A549 (cell line): Measurements from ENCODE around the gene GLIPR1L2. TPM values are rescaled to one million over a fixed set of nuclear protein-coding genes. Genes with fewer than 3 reads are reported as not detected.

Experiments used
- ATAC-seq, 2 experiments: fragments of 200-7000 bp in 1 of 2; fragments of >200 bp in 1 of 2; cut with Nextera tagmentation in 1 of 2; cut with Tn5 transposase in 1 of 2; 3 replicates each; pipeline versions ENCODE4 v1.8.0 to v1.9.1; 2018 to 2020; ENCODE audit warnings: mild to moderate bottlenecking in 1 of 2, moderate library complexity in 1 of 2
- CTCF ChIA-PET: fragments of 300-600 bp; sonication (Branson Sonifier 250); formaldehyde crosslinking; extraction: SDS; loops from one replicate; lab custom pipeline; 2021; ENCODE audit warnings: antibody characterized with exemption, inconsistent platforms; lab: Yijun Ruan, JAX
- POLR2A ChIA-PET: fragments of 350-600 bp; formaldehyde crosslinking; extraction: SDS; loops from one replicate; lab custom pipeline; 2021; ENCODE audit warnings: antibody characterized with exemption, inconsistent platforms; lab: Yijun Ruan, JAX
- DNase-seq, 2 experiments: peaks; one replicate each; pipeline versions ENCODE4 v3.0.0 to v3.0.0-alpha.2; 2011 to 2016; ENCODE audit warnings: low read depth in 1 of 2, low spot score in 1 of 2
- FAIRE-seq: peaks from 2 replicates; lab custom pipeline; 2011; peaks lifted over from hg19 to GRCh38; lab: Jason Lieb, UNC
- H3K27ac ChIP-seq, 2 experiments: fragments of >200 bp; sonication (Bioruptor Twin); formaldehyde crosslinking; 3 replicates each; pipeline ENCODE4 v1.5.1; 2016 to 2017
- H3K4me1 ChIP-seq: fragments of >200 bp; sonication (Bioruptor Twin); formaldehyde crosslinking; 3 replicates; pipeline ENCODE4 v1.6.1; 2016
- H3K4me2 ChIP-seq: fragments of >200 bp; sonication (Bioruptor Twin); formaldehyde crosslinking; 3 replicates; pipeline ENCODE4 v1.6.1; 2016
- H3K4me3 ChIP-seq: fragments of >200 bp; sonication (Bioruptor Twin); formaldehyde crosslinking; 3 replicates; pipeline ENCODE4 v1.5.1; 2016
- H3K9me3 ChIP-seq: fragments of >200 bp; sonication (Bioruptor Twin); formaldehyde crosslinking; 3 replicates; pipeline ENCODE4 v1.6.1; 2016
- CBX2 ChIP-seq: fragments of 200-600 bp; sonication (generic); IDR thresholded peaks from 2 replicates; pipeline ENCODE4 v1.6.1; 2016; ENCODE audit warnings: low read depth, mild to moderate bottlenecking, borderline replicate concordance
- CHD2 ChIP-seq: fragments of 150-350 bp; IDR thresholded peaks from 2 replicates; pipeline ENCODE4 v1.6.1; 2014; ENCODE audit warnings: low read length; ENCODE audit not compliant: partially characterized antibody
- CHD4 ChIP-seq: fragments of 200-600 bp; sonication (generic); IDR thresholded peaks from 2 replicates; pipeline ENCODE4 v1.6.1; 2016; ENCODE audit warnings: antibody characterized with exemption, mild to moderate bottlenecking, borderline replicate concordance
- EHMT2 ChIP-seq: fragments of 200-600 bp; sonication (generic); IDR thresholded peaks from 2 replicates; pipeline ENCODE4 v1.6.1; 2016; ENCODE audit warnings: antibody characterized with exemption, low read depth, mild to moderate bottlenecking, moderate library complexity
- EP300 ChIP-seq, 2 experiments: fragments of >200 bp; sonication (Bioruptor Twin); formaldehyde crosslinking; IDR thresholded peaks; 2 replicates in 1 of 2; 3 replicates in 1 of 2; pipeline ENCODE4 v1.6.1; 2016 to 2017
- FOSL2 ChIP-seq, 2 experiments: fragments of 450-650 bp in 1 of 2; fragments of >200 bp in 1 of 2; sonication (Bioruptor Twin) in 1 of 2; formaldehyde crosslinking; IDR thresholded peaks; 2 replicates each; pipeline versions ENCODE4 v1.5.0 to v1.6.1; 2016 to 2020; ENCODE audit warnings: mild to moderate bottlenecking in 1 of 2, moderate library complexity in 1 of 2
- FOXS1 ChIP-seq: fragments of 250-450 bp; sonication (Bioruptor Pico); IDR thresholded peaks from 2 replicates; pipeline ENCODE4 v1.5.0; 2020; ENCODE audit warnings: mild to moderate bottlenecking, moderate library complexity
- GATA3 ChIP-seq: IDR thresholded peaks from 2 replicates; pipeline ENCODE4 v1.6.1; 2012; ENCODE audit warnings: borderline replicate concordance
- HOXA7 ChIP-seq: fragments of 250-450 bp; sonication (Bioruptor Pico); IDR thresholded peaks from 2 replicates; pipeline ENCODE4 v1.5.0; 2020; ENCODE audit warnings: mild to moderate bottlenecking, moderate library complexity
- HOXB5 ChIP-seq: fragments of 250-450 bp; sonication (Bioruptor Pico); IDR thresholded peaks from 2 replicates; pipeline ENCODE4 v1.5.0; 2020; ENCODE audit warnings: mild to moderate bottlenecking, moderate library complexity
- KDM5A ChIP-seq: fragments of 200-600 bp; sonication (generic); IDR thresholded peaks from 2 replicates; pipeline ENCODE4 v1.6.1; 2016; ENCODE audit warnings: antibody characterized with exemption, mild to moderate bottlenecking
- POLR2A ChIP-seq: IDR thresholded peaks from 2 replicates; pipeline ENCODE4 v1.6.1; 2012; ENCODE audit warnings: mild to moderate bottlenecking, low read length
- POLR2AphosphoS2 ChIP-seq: conservative IDR thresholded peaks from 2 replicates; pipeline ENCODE4 v1.6.1; 2012; ENCODE audit warnings: low read length, improper control_type of control experiment, inconsistent platforms
- SREBF2 ChIP-seq: fragments of 450-650 bp; IDR thresholded peaks from 2 replicates; pipeline ENCODE4 v1.6.1; 2014; ENCODE audit warnings: mild to moderate bottlenecking, moderate library complexity
- ZC3H11A ChIP-seq: fragments of 450-650 bp; IDR thresholded peaks from 2 replicates; pipeline ENCODE4 v1.6.1; 2014; ENCODE audit warnings: antibody characterized with exemption, mild to moderate bottlenecking
- WGBS: methylation state at CpG from one replicate; pipeline ENCODE4 v1.1.6; 2017; ENCODE audit errors: missing lambda C conversion rate; 5-methylcytosine and 5-hydroxymethylcytosine counted together
- polyA plus RNA-seq, 4 experiments: library from polyadenylated mRNA; depleted of rRNA in 3 of 4; stranded (reverse); fragments of >200 nt; fragmentation: RNase III in 1 of 4; extraction: RNeasy Plus Mini Kit Qiagen cat#74134 plus additional on column Dnase treatment in 1 of 4; gene quantifications; 2 replicates in 3 of 4; 3 replicates in 1 of 4; pipeline ENCODE4 v1.2.3, GENCODE V29; 2011 to 2017
- TF ChIP-seq, protein P1 (sequence below): fragments of 250-450 bp; sonication (Bioruptor Pico); IDR thresholded peaks from 2 replicates; pipeline ENCODE4 v1.5.0; 2020; ENCODE audit warnings: low read depth, mild to moderate bottlenecking, moderate library complexity
- TF ChIP-seq, protein P2 (sequence below): IDR thresholded peaks from 2 replicates; pipeline ENCODE4 v1.6.1; 2012
- TF ChIP-seq, protein P3 (sequence below): IDR thresholded peaks from 2 replicates; pipeline ENCODE4 v1.6.1; 2012; ENCODE audit warnings: low read depth, borderline replicate concordance
- TF ChIP-seq, protein P4 (sequence below): fragments of 150-350 bp; IDR thresholded peaks from 2 replicates; pipeline ENCODE4 v1.6.1; 2014; ENCODE audit warnings: low read depth, mild to moderate bottlenecking, low read length
- TF ChIP-seq, protein P5 (sequence below): IDR thresholded peaks from 2 replicates; pipeline ENCODE4 v1.6.1; 2012

The GLIPR1L2 gene
- polyA plus RNA-seq, 2 of the 4 experiments (the other 2 are of a cell fraction) = 0.40 to 0.90 TPM

DNA sequence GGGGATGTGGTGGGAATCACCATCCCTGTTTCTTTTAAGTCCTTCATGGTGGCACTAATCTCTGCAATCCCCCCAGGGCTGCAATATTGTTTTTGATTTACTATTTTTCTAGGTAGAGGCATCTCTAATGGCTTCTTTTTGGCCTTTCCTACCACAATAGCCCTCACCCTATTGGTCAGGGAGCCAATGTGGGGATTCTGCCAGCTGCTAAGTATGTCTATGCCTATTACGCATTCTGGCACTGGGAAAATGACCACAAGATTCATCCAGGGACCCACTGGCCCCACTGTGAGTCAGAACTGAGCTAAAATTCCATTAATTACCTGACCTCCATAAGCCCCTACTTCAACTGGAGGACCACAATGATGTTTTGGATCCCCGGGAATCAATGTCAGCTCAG is 15.9 kb upstream of the GLIPR1L2 start:
- DNase-seq = no peak
- no peak for TF ChIP-seq GATA3
- TF ChIP-seq, protein P1, sequence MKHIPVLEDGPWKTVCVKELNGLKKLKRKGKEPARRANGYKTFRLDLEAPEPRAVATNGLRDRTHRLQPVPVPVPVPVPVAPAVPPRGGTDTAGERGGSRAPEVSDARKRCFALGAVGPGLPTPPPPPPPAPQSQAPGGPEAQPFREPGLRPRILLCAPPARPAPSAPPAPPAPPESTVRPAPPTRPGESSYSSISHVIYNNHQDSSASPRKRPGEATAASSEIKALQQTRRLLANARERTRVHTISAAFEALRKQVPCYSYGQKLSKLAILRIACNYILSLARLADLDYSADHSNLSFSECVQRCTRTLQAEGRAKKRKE (CRISPR knock-in tag) = no peak
- TF ChIP-seq CBX2 = no peak
- TF ChIP-seq, protein P2, sequence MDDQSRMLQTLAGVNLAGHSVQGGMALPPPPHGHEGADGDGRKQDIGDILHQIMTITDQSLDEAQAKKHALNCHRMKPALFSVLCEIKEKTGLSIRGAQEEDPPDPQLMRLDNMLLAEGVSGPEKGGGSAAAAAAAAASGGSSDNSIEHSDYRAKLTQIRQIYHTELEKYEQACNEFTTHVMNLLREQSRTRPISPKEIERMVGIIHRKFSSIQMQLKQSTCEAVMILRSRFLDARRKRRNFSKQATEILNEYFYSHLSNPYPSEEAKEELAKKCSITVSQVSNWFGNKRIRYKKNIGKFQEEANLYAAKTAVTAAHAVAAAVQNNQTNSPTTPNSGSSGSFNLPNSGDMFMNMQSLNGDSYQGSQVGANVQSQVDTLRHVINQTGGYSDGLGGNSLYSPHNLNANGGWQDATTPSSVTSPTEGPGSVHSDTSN = no peak
- no peak for TF ChIP-seq CHD2
- TF ChIP-seq, protein P3, sequence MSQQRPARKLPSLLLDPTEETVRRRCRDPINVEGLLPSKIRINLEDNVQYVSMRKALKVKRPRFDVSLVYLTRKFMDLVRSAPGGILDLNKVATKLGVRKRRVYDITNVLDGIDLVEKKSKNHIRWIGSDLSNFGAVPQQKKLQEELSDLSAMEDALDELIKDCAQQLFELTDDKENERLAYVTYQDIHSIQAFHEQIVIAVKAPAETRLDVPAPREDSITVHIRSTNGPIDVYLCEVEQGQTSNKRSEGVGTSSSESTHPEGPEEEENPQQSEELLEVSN = no peak
- TF ChIP-seq KDM5A = no peak
- H3K4me3 ChIP-seq = no peak overlapping the region
- ATAC-seq = no peak
- FAIRE-seq = no peak
- WGBS = 84% methylated on average over 2 of the region's 2 CpGs
- no peak overlapping the region for H3K27ac ChIP-seq
- CTCF ChIA-PET = no interaction called here
- no peaks in the 10 kb centered on the region for H3K9me3 ChIP-seq
- POLR2A ChIA-PET = no interaction called here
- H3K4me1 ChIP-seq = peaks cover 5% of the 10 kb centered on the region; the same call in 1 of the 3 replicates
- H3K4me2 ChIP-seq = no peak overlapping the region

DNA sequence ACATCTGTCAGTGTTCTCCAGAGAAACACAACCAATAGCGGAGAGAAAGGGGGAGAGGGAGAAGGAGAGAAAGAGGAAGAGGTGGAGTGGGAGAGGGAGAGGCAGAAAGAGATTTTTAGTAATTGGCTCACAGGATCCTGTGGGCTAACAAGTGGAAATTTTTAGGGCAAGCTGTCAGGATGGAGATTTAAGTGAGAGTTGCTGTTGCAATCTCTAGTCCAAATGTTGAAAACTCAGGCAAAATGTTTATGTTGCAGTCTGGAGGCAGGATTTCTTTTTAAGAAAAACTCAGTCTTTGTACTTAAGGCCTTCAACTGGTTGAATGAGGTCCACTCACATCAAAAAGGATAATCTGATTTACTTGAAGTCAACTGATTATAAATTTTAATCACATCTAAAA is 12.5 kb upstream of the GLIPR1L2 start:
- no peak for ATAC-seq
- CTCF ChIA-PET = interaction anchor here (1.3 kb wide), 1 partner anchor 13 kb away, joined by 5 read pairs; the partner anchor contains the start of gene GLIPR1L2
- no peak for FAIRE-seq

DNA sequence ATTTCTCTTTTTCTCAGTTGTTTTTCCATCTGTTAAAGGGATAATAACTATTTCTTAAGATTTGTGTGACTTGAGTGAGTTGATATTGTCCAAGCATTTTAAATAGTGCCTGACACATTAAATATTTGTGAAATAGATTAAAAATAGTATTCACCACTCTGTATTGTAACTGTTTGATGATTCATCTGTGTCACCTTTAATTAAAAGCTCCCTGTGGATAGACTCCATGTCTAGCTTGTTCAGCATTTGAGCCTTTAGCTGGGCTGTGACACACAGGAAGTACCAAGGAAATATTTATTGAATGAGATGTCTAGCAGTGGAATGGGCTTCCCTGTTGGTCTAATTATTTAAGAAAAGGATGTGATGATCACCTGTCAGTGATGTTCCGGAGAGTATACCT is 1.8 kb upstream of the GLIPR1L2 start:
- FAIRE-seq (no peak), ATAC-seq (no peak), DNase-seq (peak in 1 of 2 experiments; percentile 16)
- no peak for TF ChIP-seq POLR2AphosphoS2
- no peak for TF ChIP-seq FOSL2 (IDR thresholded peaks at IDR 0.05)
- TF ChIP-seq FOSL2 (CRISPR knock-in tag; IDR thresholded peaks at IDR 0.05) = peak; percentile 13; the same call in 1 of the 2 replicates
- POLR2A ChIA-PET = no interaction called here
- Histone ChIP-seq H3K9me3 (no peaks in the 10 kb centered on the region), H3K4me1 (peaks cover 25% of the 10 kb centered on the region; the same call in 2 of the 3 replicates), H3K4me2 (peak overlapping the region; percentile 90), H3K27ac (no peak overlapping the region; a peak in 1 of 6 replicates), H3K4me3 (no peak overlapping the region)
- CTCF ChIA-PET = interaction anchor here (0.6 to 3.5 kb wide), 3 partner anchors 55 to 1374 kb away, joined by 4 to 46 read pairs (median 5); partner anchors contain the start of gene GLIPR1L1
- 80% methylated on average over 1 of the region's 1 CpG for WGBS

More for the DNA sequence above, 12.5 kb upstream of the GLIPR1L2 start:
- WGBS = 97% methylated on average over 1 of the region's 1 CpG
- DNase-seq = no peak
- TF ChIP-seq POLR2A = no peak
- TF ChIP-seq, protein P4, sequence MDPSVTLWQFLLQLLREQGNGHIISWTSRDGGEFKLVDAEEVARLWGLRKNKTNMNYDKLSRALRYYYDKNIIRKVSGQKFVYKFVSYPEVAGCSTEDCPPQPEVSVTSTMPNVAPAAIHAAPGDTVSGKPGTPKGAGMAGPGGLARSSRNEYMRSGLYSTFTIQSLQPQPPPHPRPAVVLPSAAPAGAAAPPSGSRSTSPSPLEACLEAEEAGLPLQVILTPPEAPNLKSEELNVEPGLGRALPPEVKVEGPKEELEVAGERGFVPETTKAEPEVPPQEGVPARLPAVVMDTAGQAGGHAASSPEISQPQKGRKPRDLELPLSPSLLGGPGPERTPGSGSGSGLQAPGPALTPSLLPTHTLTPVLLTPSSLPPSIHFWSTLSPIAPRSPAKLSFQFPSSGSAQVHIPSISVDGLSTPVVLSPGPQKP = no peak
- no peak for TF ChIP-seq SREBF2
- TF ChIP-seq, protein P5, sequence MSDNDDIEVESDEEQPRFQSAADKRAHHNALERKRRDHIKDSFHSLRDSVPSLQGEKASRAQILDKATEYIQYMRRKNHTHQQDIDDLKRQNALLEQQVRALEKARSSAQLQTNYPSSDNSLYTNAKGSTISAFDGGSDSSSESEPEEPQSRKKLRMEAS = no peak
- TF ChIP-seq FOXS1 (CRISPR knock-in tag) = no peak
- TF ChIP-seq, protein P3 = no peak
- TF ChIP-seq HOXB5 (CRISPR knock-in tag) = no peak
- TF ChIP-seq POLR2AphosphoS2 = no peak
- no peak for TF ChIP-seq HOXA7
- no peak for TF ChIP-seq EP300 (IDR thresholded peaks at IDR 0.05)
- TF ChIP-seq ZC3H11A = no peak
- TF ChIP-seq EHMT2 = no peak
- TF ChIP-seq CHD2 = no peak
- TF ChIP-seq CHD4 = no peak
- no peak overlapping the region for H3K4me3 ChIP-seq
- POLR2A ChIA-PET = no interaction called here
- H3K9me3 ChIP-seq = no peaks in the 10 kb centered on the region
- H3K27ac ChIP-seq = no peak overlapping the region
- H3K4me1 ChIP-seq = peaks cover 5% of the 10 kb centered on the region; the same call in 1 of the 3 replicates
- H3K4me2 ChIP-seq = no peak overlapping the region
